Measurements from ENCODE around the gene OR6B2.

- TF ChIP-seq POLR2AphosphoS5 (IDR thresholded peaks at IDR 0.05; ENCODE audit: low read depth, low read length) (no peak), POLR2A (IDR thresholded peaks at IDR 0.05; ENCODE audit: low read depth, low read length) (no peak), TAF1 (IDR thresholded peaks at IDR 0.05; ENCODE audit: borderline replicate concordance, low read depth, low read length) (no peak)
These were observed 45.6 kb downstream of the OR6B2 start for GRCh38 chr2:239984421-239985194.

Data from GM12892 (cell line).